Right lobe of liver (tissue), 4 donors: ENCODE data around the gene CDH1.

Experiments
- CTCF ChIP-seq, 4 donors: fragments of 200-600 bp in 3 of 4; fragments of 450-650 bp in 1 of 4; IDR thresholded peaks; one replicate each; pipeline versions ENCODE4 v1.5.1 to v1.8.0; 2016 to 2022; ENCODE audit warnings: antibody characterized with exemption in 4 of 4, mild to moderate bottlenecking in 2 of 4
- POLR2A ChIP-seq: fragments of 450-650 bp; IDR thresholded peaks from one replicate; pipeline ENCODE4 v1.6.1; 2017; ENCODE audit warnings: antibody characterized with exemption, mild to moderate bottlenecking
- donor health status: DM: no; HTN: no; CAD: no.
- donor health status: DM: no; HTN: no; CAD: no.
- donor health status: DM: no; HTN: yes; CAD: no.

GRCh38 chr16:68779891-68780290, 42.8 kb downstream of the CDH1 start:
- TF ChIP-seq CTCF (IDR thresholded peaks at IDR 0.05) = no peak
- TF ChIP-seq POLR2A = peak; percentile 25
